GM12878 (cell line): Measurements from ENCODE around the gene UGT1A7. TPM values are rescaled to one million over a fixed set of nuclear protein-coding genes. Genes with fewer than 3 reads are reported as not detected.

Experiments used
- ATAC-seq: fragments of 200-7000 bp; cut with Tn5 transposase; 3 replicates; pipeline ENCODE4 v1.9.1; 2020; ENCODE audit warnings: mild to moderate bottlenecking, moderate library complexity
- BruUV-seq: library from RNA; stranded (reverse); fragments of 400-500 nt; replicated peaks from 2 replicates; lab custom pipeline; 2021; lab: Mats Ljungman, UMichigan
- CTCF ChIA-PET: fragments of 300-600 bp; sonication (Branson Sonifier 250); formaldehyde crosslinking; extraction: SDS; loops from one replicate; lab custom pipeline; 2021; ENCODE audit warnings: inconsistent platforms; lab: Yijun Ruan, JAX
- POLR2A ChIA-PET: fragments of 350-600 bp; formaldehyde crosslinking; extraction: SDS; loops from one replicate; lab custom pipeline; 2021; ENCODE audit warnings: inconsistent platforms; lab: Charles Lee
- RAD21 ChIA-PET: fragments of 300-600 bp; sonication (Branson Sonifier 250); formaldehyde crosslinking; loops from one replicate; lab custom pipeline; 2023; ENCODE audit warnings: antibody characterized with exemption; ENCODE audit not compliant: unreplicated experiment; lab: Charles Lee
- SMC1A ChIA-PET: fragments of 300-600 bp; sonication (Branson Sonifier 250); formaldehyde crosslinking; loops from one replicate; lab custom pipeline; 2023; ENCODE audit not compliant: unreplicated experiment, uncharacterized antibody; lab: Charles Lee
- DNase-seq: peaks from one replicate; pipeline ENCODE4 v3.0.0-alpha.2; 2011; ENCODE audit warnings: low read depth, low spot score
- FAIRE-seq: peaks from 3 replicates; lab custom pipeline; 2011; peaks lifted over from hg19 to GRCh38; lab: Jason Lieb, UNC
- H2AFZ ChIP-seq: 2 replicates; pipeline ENCODE4 v1.6.0; 2011; ENCODE audit warnings: low read depth, low read length, control low read depth; ENCODE audit not compliant: control insufficient read depth
- H3K27ac ChIP-seq: 2 replicates; pipeline ENCODE4 v1.5.1; 2011; ENCODE audit warnings: control low read depth; ENCODE audit not compliant: control insufficient read depth, insufficient read depth
- H3K27me3 ChIP-seq, 2 experiments: replicated peaks in 1 of 2; 2 replicates each; pipeline versions ENCODE4 v1.6.0 to v1.6.1; 2011; ENCODE audit warnings: low read length in 1 of 2; ENCODE audit not compliant: control insufficient read depth in 2 of 2, insufficient read depth in 2 of 2
- H3K36me3 ChIP-seq, 2 experiments: 2 replicates each; pipeline ENCODE4 v1.5.1; 2011; ENCODE audit warnings: low read length in 1 of 2; ENCODE audit not compliant: control insufficient read depth in 2 of 2, insufficient read depth in 2 of 2
- H3K4me1 ChIP-seq: 2 replicates; pipeline ENCODE4 v1.6.1; 2011; ENCODE audit warnings: mild to moderate bottlenecking, low read length, moderate library complexity, mixed read lengths; ENCODE audit not compliant: control insufficient read depth, insufficient read depth
- H3K4me2 ChIP-seq: 2 replicates; pipeline ENCODE4 v1.6.0; 2011; ENCODE audit warnings: control low read depth; ENCODE audit not compliant: control insufficient read depth, insufficient read depth
- H3K4me3 ChIP-seq: fragments of 200-600 bp; sonication (generic); 2 replicates; pipeline ENCODE4 v1.5.1; 2016
- H3K79me2 ChIP-seq: 2 replicates; pipeline ENCODE4 v1.6.0; 2011; ENCODE audit warnings: low read length; ENCODE audit not compliant: control insufficient read depth, insufficient read depth
- H3K9ac ChIP-seq: 2 replicates; pipeline ENCODE4 v1.8.0; 2011; ENCODE audit warnings: low read length, control low read depth, mixed read lengths; ENCODE audit not compliant: control insufficient read depth, insufficient read depth
- H3K9me3 ChIP-seq: replicated peaks from 3 replicates; pipeline ENCODE4 v1.5.1; 2011; ENCODE audit warnings: mild to moderate bottlenecking, low read length; ENCODE audit not compliant: control insufficient read depth, insufficient read depth
- H4K20me1 ChIP-seq: 2 replicates; pipeline ENCODE4 v1.6.0; 2011; ENCODE audit not compliant: control insufficient read depth, insufficient read depth
- CBX5 ChIP-seq: sonication (generic); IDR thresholded peaks from 2 replicates; pipeline ENCODE4 v1.6.1; 2016; ENCODE audit warnings: low read depth, moderate library complexity, mild to moderate bottlenecking, inconsistent platforms
- CHD4 ChIP-seq: fragments of 200-600 bp; sonication (generic); IDR thresholded peaks from 2 replicates; pipeline ENCODE4 v1.6.1; 2016; ENCODE audit warnings: mild to moderate bottlenecking
- HDAC2 ChIP-seq: fragments of 200-600 bp; sonication (generic); IDR thresholded peaks from 2 replicates; pipeline ENCODE4 v1.6.1; 2017
- IRF4 ChIP-seq: IDR thresholded peaks from 2 replicates; pipeline ENCODE4 v1.6.1; 2011; ENCODE audit warnings: low read depth, low read length
- KAT2A ChIP-seq: conservative IDR thresholded peaks from 2 replicates; pipeline ENCODE4 v1.6.1; 2011; ENCODE audit warnings: low read depth, low read length; ENCODE audit not compliant: control insufficient read depth
- MTA3 ChIP-seq: IDR thresholded peaks from 2 replicates; pipeline ENCODE4 v1.6.1; 2012; ENCODE audit warnings: low read length, inconsistent platforms, borderline replicate concordance
- NRF1 ChIP-seq: conservative IDR thresholded peaks from 2 replicates; pipeline ENCODE4 v1.6.1; 2011; ENCODE audit warnings: mild to moderate bottlenecking, low read depth, low read length, improper control_type of control experiment
- POU2F2 ChIP-seq: IDR thresholded peaks from 3 replicates; pipeline ENCODE4 v1.6.1; 2011; ENCODE audit warnings: low read depth, mild to moderate bottlenecking, low read length, borderline replicate concordance
- RELA ChIP-seq: fragments of 450-650 bp; IDR thresholded peaks from 2 replicates; pipeline ENCODE4 v1.8.0; 2014; ENCODE audit warnings: borderline replicate concordance; ENCODE audit not compliant: partially characterized antibody
- RUNX3 ChIP-seq: IDR thresholded peaks from 2 replicates; pipeline ENCODE4 v1.6.1; 2012; ENCODE audit warnings: low read length, inconsistent platforms
- TBL1XR1 ChIP-seq: IDR thresholded peaks from 2 replicates; pipeline ENCODE4 v1.6.1; 2012; ENCODE audit warnings: low read depth, low read length, improper control_type of control experiment
- YY1 ChIP-seq: IDR thresholded peaks from 2 replicates; pipeline ENCODE4 v1.6.1; 2011; ENCODE audit warnings: low read depth, mild to moderate bottlenecking, low read length
- ZNF274 ChIP-seq: IDR thresholded peaks from one replicate; pipeline ENCODE4 v1.8.0; 2011; ENCODE audit not compliant: insufficient read length, insufficient read depth
- WGBS: methylation state at CpG from one replicate; pipeline ENCODE4 v1.1.6; 2016; ENCODE audit warnings: low lambda C conversion rate; ENCODE audit not compliant: insufficient replicate concordance, insufficient coverage; ENCODE audit errors: missing lambda C conversion rate; 5-methylcytosine and 5-hydroxymethylcytosine counted together
- in situ Hi-C: fragments of 300-500 bp; cut with MboI; formaldehyde crosslinking; loops from 9 replicates; pipeline ENCODE4 v1.14.3; 2018; ENCODE audit warnings: mixed read lengths
- intact Hi-C: fragments of 100-400 bp; cut with micrococcal nuclease; formaldehyde crosslinking; loops from one replicate; pipeline ENCODE4 v1.14.2; 2022; ENCODE audit not compliant: unreplicated experiment
- polyA plus RNA-seq, 11 experiments: library from polyadenylated mRNA; depleted of rRNA in 4 of 11; unstranded in 6 of 11; stranded (reverse) in 5 of 11; fragments of >200 nt; fragmentation: Nextera tagmentation in 4 of 11; fragmentation: Illumina TruSeq in 1 of 11; extraction: Ambion mirVana in 4 of 11; extraction: Trizol in 1 of 11; gene quantifications; 1 replicate in 1 of 11; 2 replicates in 10 of 11; pipeline versions ENCODE4 v1.2.1 to v1.2.3, GENCODE V29; 2011 to 2016; ENCODE audit warnings: inconsistent platforms in 2 of 11, missing spikeins in 2 of 11, low read depth in 1 of 11
- total RNA-seq, 4 experiments: library from RNA; depleted of rRNA in 3 of 4; stranded (reverse); fragments of >200 nt in 3 of 4; fragmentation: Illumina TruSeq in 1 of 4; extraction: Trizol in 1 of 4; gene quantifications; 2 replicates each; pipeline versions ENCODE4 v1.2.1 to v1.2.3, GENCODE V29; 2013 to 2021

UGT1A7 gene
- total and polyA plus RNA-seq, 10 of the 15 experiments (the other 5 are each of a cell fraction or from before 2014, with no cell fraction given) = not detected

DNA sequence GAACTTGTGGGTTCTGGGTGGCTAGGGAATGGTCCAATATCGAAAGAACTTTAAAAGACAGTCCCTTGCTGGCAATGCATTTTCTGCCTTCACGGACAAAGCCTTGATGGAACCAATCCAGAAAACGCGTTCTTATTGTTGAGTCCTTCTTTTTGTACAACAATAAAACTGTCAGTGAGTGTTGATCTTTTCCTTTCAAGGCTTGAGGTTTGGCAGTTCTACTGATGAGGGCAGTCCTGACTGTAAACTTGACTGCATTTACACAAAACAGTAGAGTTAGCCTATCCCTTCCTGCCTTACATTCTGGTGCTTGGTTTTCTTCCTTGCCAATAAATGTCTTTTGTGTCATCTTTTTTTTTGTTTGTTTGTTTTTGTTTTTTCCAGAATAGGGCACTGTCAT is 2.5 kb upstream of the UGT1A7 start (continued):
- TF ChIP-seq RELA (no peak), ZNF274 (no peak), TBL1XR1 (no peak), YY1 (no peak), HDAC2 (no peak), KAT2A (no peak), POU2F2 (no peak), RUNX3 (no peak), IRF4 (no peak)

DNA sequence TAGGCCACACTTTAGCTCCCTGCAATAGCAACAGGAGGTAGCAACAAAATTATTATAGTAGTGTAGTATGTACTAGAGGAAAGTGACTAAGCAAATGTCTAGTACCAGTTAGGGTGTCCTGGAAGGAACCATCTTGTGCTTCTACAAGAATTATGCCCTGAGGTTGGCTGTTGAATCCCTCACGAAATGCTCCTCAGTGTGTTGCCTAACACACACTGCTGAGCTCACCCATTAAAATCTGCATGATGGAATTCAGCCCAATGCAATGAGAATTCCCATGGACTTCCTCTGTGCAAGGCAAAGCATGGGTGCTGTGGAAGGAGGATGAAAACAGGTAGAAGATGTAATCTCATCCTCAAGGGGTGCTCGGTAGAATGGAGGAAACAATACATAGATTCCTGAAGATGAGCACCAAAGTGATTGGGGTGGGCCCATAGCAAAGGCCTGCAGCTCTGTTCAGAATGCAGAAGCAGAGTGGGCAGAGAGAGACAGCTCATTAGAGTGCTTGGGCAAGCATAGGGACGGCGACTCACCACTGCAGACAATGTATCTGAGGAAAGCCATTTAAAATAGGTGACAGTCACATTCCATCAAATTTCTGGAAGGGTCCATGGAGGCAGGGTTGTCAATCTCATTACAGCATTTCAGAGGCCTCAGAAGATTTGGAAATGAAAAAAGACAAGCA is 1.2 kb upstream of the UGT1A7 start:
- Histone ChIP-seq H2AFZ (no peak overlapping the region), H3K27ac (no peak overlapping the region), H3K4me1 (no peaks in the 10 kb centered on the region), H3K27me3 (no peaks in the 10 kb centered on the region; a peak in 1 of 4 replicates), H3K9ac (no peak overlapping the region), H3K4me2 (no peak overlapping the region), H3K4me3 (no peak overlapping the region), H3K9me3 (no peaks in the 10 kb centered on the region), H3K79me2 (no peaks in the 10 kb centered on the region), H4K20me1 (no peaks in the 10 kb centered on the region), H3K36me3 (no peaks in the 10 kb centered on the region)
- DNase-seq (no peak), FAIRE-seq (no peak), ATAC-seq (no peak)
- ChIA-PET RAD21 (no interaction called here), SMC1A (interaction anchor here (1.1 kb wide), 1 partner anchor 237 kb away, joined by 3 read pairs; no protein-coding TSS in a partner anchor), CTCF (no interaction called here), POLR2A (no interaction called here)
- in situ Hi-C loops (no loop called here), intact Hi-C loops (no loop called here)
- WGBS = 43% methylated on average over 4 of the region's 4 CpGs
- TF ChIP-seq NRF1 (no peak), CHD4 (no peak), MTA3 (no peak), CBX5 (no peak)
- no TSS peak for BruUV-seq
